Measurements from ENCODE around the gene HES7. TPM values are rescaled to one million over a fixed set of nuclear protein-coding genes. Genes with fewer than 3 reads are reported as not detected.

The HES7 gene
- total RNA-seq, 1 experiment from 2014 or later = 0.33 TPM

GRCh38 chr17:8084250-8084649 lies 39.7 kb downstream of the HES7 start:
- H4K91ac ChIP-seq (ENCODE audit: insufficient read length, low read depth, low read length) = no peak overlapping the region
- Mint-ChIP-seq H3K36me3 (ENCODE audit: insufficient read depth in 1 of 3, low read depth in 3 of 3) (peaks cover 0 to 10% (median 0%) of the 10 kb centered on the region in 3 experiments; a peak in 1 of 7 replicates), H3K27me3 (ENCODE audit: low read depth) (peaks cover 54% of the 10 kb centered on the region), H3K4me1 (peaks cover 12 to 15% of the 10 kb centered on the region in 2 experiments), H3K4me3 (peak overlapping the region in 1 of 2 experiments; percentile 50; a peak in 2 of 5 replicates), H3K9me3 (no peaks in the 10 kb centered on the region; a peak in 1 of 5 replicates), H3K27ac (no peak overlapping the region)
- no peaks in the 10 kb centered on the region; the same call in 1 of the 2 replicates for H3K27me3 ChIP-seq (ENCODE audit: insufficient read depth, low read length)
- H2BK12ac ChIP-seq (ENCODE audit: insufficient read length, low read depth, low read length) = no peak overlapping the region
- no peak overlapping the region for H2BK5ac ChIP-seq (ENCODE audit: insufficient read length, low read length)
- H2AFZ ChIP-seq (ENCODE audit: low read length) = no peak overlapping the region
- no peak overlapping the region for H2BK120ac ChIP-seq (ENCODE audit: low read depth, low read length, poor library complexity, severe bottlenecking)
- no peak overlapping the region for H3K27ac ChIP-seq (ENCODE audit: insufficient read length, low read depth, low read length)
- no peak for DNase-seq
- H3K4me1 ChIP-seq (ENCODE audit: insufficient read depth, low read length) = no peaks in the 10 kb centered on the region; the same call in 1 of the 2 replicates
- H3K23me2 ChIP-seq (ENCODE audit: insufficient read length, low read depth, low read length, poor library complexity, severe bottlenecking) = peaks cover 10% of the 10 kb centered on the region
- no peak overlapping the region for H3K9ac ChIP-seq (ENCODE audit: extremely low read depth, insufficient read length, low read length)
- no peaks in the 10 kb centered on the region for H3K9me3 ChIP-seq (ENCODE audit: control insufficient read depth, low read depth, low read length)
- H4K5ac ChIP-seq (ENCODE audit: insufficient read length, low read depth, low read length) = no peak overlapping the region
- H3K56ac ChIP-seq (ENCODE audit: insufficient read length, low read depth, low read length) = no peak overlapping the region
- H2BK15ac ChIP-seq (ENCODE audit: low read depth, low read length) = no peak overlapping the region
- no peak overlapping the region for H4K8ac ChIP-seq (replicated peaks; ENCODE audit: insufficient read length, low read depth, low read length)
- H3T11ph ChIP-seq (ENCODE audit: low read length) = no peak overlapping the region
- no peaks in the 10 kb centered on the region for H3K79me1 ChIP-seq (ENCODE audit: insufficient read depth, low read depth, low read length, poor library complexity, severe bottlenecking)
- H2BK20ac ChIP-seq (ENCODE audit: low read depth, low read length, poor library complexity, severe bottlenecking) = no peak overlapping the region
- no peak overlapping the region for H2AK5ac ChIP-seq (ENCODE audit: insufficient read length, low read length)
- H3K23ac ChIP-seq (ENCODE audit: insufficient read length, low read depth, low read length) = no peak overlapping the region
- TF ChIP-seq, protein P1, sequence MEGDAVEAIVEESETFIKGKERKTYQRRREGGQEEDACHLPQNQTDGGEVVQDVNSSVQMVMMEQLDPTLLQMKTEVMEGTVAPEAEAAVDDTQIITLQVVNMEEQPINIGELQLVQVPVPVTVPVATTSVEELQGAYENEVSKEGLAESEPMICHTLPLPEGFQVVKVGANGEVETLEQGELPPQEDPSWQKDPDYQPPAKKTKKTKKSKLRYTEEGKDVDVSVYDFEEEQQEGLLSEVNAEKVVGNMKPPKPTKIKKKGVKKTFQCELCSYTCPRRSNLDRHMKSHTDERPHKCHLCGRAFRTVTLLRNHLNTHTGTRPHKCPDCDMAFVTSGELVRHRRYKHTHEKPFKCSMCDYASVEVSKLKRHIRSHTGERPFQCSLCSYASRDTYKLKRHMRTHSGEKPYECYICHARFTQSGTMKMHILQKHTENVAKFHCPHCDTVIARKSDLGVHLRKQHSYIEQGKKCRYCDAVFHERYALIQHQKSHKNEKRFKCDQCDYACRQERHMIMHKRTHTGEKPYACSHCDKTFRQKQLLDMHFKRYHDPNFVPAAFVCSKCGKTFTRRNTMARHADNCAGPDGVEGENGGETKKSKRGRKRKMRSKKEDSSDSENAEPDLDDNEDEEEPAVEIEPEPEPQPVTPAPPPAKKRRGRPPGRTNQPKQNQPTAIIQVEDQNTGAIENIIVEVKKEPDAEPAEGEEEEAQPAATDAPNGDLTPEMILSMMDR (conservative IDR thresholded peaks at IDR 0.05) = no peak
- no peak overlapping the region for H3K18ac ChIP-seq (ENCODE audit: insufficient read length, low read depth, low read length)
- no peak overlapping the region for H3K4ac ChIP-seq (ENCODE audit: low read depth, low read length)
- no peak overlapping the region for H3K4me2 ChIP-seq (ENCODE audit: insufficient read depth, insufficient read length, low read length)
- no peaks in the 10 kb centered on the region for H4K20me1 ChIP-seq (ENCODE audit: control insufficient read depth, insufficient read depth, insufficient read length)
- no peaks in the 10 kb centered on the region for H3K79me2 ChIP-seq (ENCODE audit: insufficient read depth, low read length)
- WGBS (ENCODE audit: extremely low coverage, insufficient read length, low lambda C conversion rate) = no CpG with 5 or more reads among the region's 6 CpGs
- no peak overlapping the region; the same call in 1 of the 2 replicates for H3K14ac ChIP-seq (ENCODE audit: insufficient read depth, low read length)

Data from H9 (cell line).